Stimulated activated CD4-positive, alpha-beta T cell treated with anti-CD3 and anti-CD28 coated beads, Interleukin-1b, Interleukin-23, amount 100 ng/mL, for 48 hours (primary cell): ENCODE measurements around the gene TBCC.
A peak's percentile ranks its signal among the peaks of the same experiment; 100 is the strongest.
"Not testable (repeated sequence)": the region's sequence is repeated elsewhere in the genome, so short reads cannot be mapped to it uniquely, and the experiment has no call there.

Experiments
- DNase-seq: peaks from one replicate; pipeline ENCODE4 v3.0.0-alpha.2; 2020

Gene TBCC

DNA sequence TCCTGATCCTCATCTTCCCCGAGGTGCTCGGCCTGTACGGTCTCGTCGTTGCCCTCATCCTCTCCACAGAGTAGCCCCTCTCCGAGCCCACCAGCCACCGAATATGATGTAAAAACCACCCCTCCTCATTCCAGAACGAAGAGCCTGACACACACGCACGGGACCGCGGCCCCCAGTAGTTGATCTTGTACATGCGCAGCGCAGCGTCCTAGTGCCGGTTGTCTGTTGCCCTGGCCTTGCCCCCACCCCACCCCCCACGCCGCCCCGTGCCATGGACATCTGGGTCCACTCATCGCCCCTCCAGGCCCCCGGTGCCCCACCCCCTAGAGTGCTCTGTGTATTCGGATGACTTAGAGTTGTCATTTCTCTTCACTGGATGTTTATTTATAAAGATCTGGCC, 18.3 kb downstream of the TBCC start:
- DNase-seq, result no peak

DNA sequence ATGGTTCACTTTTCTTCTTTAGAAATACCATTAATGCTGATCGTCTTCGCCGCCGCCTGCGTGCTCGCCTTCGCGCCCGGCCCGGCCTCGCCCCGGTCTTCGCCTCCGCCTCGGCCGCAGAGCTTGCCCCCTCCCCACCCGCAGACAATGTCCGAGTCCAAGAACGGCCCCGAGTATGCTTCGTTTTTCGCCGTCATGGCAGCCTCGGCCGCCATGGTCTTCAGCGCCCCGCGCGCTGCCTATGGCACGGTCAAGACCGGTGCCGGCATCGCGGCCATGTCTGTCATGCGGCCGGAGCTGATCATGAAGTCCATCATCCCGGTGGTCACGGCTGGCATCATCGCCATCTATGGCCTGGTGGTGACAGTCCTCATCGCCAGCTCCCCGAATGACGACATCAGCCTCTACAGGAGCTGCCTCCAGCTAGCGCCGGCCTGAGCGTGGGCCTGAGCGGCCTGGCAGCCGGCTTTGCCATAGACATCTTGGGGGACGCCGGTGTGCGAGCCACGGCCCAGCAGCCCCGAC, 18.8 kb downstream of the TBCC start:
- DNase-seq, result no peak

DNA sequence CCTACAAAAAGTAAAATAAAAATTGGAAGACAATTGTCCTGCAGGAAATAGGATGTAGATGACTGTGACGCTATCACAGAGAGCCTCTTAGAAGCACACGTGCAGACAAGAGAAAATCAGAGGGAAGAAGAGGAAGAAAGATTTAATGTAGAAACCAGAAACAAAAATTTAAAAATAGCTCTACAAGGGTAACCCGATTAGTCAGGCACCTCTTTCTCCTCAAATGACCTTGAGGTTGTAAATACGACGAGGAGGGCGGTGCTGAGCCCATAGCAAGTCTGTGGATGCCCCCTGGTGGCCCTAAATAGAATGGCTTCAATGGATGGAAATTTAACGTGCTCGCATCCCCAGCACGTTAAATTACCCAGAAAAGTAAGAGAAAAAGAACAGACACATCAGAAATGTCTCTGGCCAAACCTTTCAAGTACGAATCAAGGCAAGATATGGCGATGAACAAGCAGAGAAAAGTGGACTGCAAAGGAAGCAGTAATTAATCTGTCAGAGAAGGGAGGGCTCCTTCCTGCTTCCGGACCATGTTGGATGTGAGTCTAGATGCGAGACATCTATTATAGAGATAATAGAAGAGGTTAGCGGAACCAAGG, 19.3 kb downstream of the TBCC start:
- peak; percentile 76 for DNase-seq

DNA sequence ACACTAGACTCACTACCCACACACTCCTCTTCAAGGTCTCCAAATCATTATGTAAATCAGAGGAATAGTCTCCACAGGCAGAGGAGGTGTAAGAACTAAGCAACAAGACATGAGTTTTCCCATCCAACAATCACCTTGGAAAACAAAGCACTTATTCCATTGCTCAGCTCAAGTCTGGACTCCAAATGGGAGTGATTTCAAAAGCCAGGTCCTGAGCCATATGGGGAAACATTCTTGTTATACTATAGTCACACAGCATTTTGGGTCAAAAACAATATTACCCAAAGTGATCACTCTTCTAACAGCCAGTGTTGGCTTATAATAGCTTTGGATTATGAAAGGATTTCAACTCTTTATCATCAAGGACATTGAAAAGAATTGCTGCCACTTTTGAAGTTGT, 19.9 kb downstream of the TBCC start:
- no peak for DNase-seq

DNA sequence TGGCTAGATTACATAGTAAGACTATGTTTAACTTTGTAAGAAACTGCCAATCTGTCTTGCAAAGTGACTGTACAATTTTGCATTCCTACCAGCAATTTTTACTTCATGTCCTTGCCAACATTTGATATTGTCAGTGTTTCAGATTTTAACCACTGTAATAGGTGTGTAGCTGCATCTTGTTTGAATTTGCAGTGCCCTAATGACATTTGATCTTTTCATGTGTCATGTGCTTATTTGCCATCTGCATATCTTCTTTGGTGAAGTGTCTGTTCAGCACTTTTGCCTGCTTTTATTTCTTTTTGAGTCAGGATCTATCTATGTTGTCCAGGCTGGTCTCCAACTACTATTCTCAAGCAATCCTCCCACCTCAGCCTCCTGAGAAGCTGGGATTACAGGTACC, 21.1 kb downstream of the TBCC start:
- no peak for DNase-seq

DNA sequence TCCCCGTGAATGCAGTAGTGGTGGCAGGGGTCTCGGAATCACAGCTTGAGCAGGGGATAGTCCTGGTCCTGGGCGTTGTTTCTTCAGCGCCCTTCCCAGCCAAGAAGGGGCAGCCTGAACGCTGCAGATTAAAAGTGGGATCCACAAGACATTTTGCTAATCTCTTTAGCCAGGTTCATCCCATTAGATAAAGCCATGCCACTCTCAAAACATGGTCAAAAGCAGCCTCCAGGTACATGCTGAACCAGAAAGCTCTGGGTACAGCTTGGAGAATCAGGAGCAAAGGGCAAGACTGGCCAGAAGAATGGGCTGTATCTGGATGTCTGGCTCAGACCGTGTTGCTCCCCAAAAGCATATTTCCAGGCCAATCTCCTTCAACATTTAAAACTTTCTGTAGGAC, 23.4 kb downstream of the TBCC start, which contains the start of gene PRPH2:
Gene PRPH2, minus strand, starts transcription at position 101 of the 400 bp plus-strand sequence. CDS start 263 bp downstream, outside the sequence.
- no peak for DNase-seq

DNA sequence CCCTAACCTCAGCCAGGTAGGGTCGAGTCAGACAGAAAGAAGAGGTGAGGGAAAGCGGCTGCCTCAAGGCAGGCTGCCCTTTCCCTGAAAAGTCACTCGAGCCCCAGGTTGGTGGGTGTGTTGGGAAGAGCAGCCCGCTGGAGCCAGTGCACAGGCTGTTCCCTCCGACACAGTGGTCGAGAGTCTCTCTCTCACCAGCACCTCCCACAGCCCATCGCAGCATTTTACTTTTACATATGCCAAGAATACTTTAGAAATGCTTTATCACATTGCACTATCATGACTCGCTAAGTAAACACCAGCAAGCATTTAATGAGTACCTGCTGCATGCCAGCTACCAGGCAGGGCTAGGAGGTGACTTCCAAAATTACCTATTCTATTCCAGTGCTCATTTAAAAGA, 25.2 kb downstream of the TBCC start:
- DNase-seq, result no peak

DNA sequence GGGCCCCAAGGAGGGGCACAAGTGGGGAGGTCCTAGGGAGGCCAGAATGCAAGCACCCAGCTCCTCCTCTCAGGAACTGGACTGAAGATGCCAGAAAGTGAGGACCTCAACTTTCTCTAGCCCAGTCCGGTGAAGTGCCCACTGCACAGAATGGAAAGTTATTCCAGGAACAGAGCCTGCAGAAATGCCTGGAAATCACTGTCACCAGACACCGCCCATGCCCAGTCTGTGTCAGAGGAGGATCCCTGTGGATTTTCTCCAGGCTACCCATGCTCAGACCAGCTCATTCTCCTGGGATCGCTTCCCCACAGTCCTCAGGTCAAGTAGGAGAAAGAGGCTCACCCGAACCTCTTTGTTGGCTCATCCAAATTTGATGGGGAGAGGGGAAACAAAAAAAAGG, 30.0 kb downstream of the TBCC start:
- no peak for DNase-seq

DNA sequence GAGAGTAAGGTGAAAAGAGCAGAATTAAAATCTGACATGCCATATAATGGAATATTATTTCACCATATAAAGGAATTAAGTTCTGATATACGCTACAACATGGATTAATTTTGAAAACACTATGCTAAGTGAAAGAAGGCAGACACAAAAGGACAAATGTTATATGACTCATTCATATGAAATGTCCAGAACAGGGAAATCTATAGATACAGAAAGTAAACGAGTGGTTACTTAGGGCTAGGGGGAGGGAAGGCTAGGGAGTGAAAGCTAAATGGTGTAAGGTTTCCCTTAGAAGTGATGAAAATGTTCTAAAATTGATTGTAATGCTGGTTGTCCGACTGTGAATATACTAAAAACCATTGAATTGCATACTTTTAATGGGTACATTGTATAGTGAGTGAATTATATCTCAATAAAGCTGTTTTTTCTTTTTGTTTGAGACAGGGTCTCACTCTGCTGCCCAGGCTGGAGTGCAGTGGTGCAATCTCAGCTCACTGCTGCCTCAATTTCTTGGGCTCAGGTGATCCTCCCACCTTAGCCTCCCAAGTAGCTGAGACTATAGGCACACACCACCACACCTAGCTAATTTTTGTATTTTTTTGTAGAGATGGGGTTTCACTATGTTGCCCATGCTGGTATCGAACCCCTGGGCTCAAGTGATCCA, 31.7 kb downstream of the TBCC start:
- no peak for DNase-seq

DNA sequence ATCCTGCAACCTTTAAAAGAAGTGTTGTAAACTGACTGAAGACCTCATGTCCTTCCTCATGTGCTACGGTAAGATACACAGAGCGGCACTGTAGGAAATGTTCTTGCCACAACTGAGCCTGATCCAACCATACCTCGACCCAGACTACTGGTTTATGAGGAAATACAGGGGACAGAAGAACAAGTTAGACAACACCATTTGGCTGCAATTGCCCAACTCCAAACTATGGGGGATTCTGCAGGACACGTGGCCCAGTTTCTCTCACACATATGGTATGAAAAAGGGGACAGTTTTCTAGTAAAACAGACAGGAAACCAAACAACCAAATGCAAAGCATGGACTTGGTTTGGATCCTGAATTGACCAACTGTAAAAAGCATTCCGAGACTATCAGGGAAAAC, 34.0 kb downstream of the TBCC start:
- DNase-seq, result no peak

DNA sequence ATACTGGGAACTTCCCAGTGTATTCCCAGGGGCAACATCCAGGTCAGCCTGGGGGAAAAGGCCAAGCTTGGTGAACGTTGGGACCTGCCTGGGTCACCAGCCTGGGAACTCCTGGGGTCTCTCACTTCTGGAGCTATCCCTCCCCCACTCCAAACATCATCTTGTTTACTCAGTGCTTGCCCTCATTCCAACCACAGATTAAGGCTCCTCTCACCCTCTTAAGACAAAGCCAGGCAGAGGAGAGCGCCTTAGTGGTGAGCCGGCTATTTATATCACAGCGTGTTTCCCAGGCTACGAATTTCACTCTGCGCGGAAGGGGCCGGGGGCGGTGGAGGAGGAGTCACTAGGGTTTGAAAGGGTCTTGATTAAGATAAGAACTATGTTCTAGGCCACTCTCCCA, 35.6 kb downstream of the TBCC start:
- DNase-seq, result no peak

DNA sequence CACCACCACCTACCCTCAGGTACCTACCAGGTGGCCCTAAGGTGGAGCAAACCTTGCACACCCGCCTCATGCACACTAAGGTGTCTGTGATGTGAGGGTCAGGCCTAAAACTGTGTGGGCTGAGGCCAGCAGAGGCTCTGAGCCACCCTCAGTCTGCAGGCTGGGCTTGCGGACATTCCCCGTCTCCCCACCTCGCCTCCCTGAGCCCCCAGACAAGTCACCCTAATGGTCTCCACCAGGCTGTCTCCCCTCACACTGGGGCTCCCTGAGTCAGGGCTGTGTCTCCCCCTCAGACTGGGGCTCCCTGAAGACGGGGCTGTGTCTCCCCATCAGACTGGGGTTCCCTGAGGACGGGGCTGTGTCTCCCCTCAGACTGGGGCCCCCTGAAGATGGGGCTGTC, 36.0 kb downstream of the TBCC start:
- no peak for DNase-seq

DNA sequence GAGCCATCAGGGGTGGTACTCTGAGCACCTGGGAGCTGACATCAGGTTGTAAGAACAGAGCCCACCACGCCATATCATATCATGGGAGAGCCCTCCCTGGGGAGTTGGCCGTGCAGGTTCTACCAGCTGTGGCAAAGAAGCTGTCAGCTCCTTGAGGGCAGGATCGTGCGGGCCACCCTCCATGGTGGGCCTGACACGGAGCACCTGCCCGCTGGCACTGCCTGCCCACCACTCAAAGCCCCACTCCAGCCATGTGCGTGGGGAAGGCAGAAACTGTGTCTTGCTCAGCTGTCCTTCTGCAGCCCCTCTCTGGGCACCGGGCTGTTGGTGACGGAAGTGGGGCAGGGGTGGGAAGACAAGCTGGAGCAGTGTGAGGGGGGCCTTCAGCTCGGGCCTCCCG, 37.8 kb downstream of the TBCC start:
- DNase-seq, result no peak

DNA sequence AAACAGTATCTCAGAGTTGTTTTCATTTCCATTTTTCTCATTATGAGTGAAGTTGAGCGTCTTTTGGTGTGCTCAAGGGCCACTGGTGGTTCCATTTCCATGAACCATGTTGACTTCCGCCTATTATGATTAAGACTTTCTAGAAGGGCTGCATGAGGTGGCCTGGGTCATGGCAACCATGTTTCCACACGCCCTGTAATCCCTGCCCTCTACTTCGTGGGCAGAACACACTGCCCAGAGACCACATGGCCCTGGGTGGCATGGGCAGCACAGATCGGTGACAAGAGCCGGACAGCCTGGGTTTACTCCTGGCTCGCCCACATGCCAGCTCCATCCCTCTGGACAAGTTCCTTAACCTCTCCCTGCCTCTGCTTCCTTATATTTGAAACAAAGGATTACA, 38.3 kb downstream of the TBCC start:
- DNase-seq, result no peak

DNA sequence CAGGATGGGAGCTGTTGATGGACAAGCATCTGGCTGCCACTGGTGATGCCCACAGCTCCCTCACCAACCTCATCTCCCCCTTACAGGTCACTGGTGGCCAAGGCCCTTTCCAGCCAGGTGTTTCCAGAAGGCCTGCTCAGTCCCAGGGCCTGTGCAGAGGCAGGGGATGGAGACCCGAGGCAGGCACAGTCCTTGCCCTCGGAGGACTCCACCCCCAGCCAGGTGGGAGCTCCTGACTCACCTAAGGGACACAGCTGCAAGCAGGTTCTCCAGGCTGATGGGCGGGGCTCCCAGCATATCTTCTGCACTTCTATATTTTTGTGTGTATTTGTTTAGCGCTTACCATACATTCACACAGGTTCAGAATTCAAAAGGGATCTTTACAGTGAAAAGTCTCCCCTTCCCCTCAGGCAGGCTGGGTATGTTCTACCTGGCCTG, 40.9 kb downstream of the TBCC start:
- DNase-seq, result no peak

DNA sequence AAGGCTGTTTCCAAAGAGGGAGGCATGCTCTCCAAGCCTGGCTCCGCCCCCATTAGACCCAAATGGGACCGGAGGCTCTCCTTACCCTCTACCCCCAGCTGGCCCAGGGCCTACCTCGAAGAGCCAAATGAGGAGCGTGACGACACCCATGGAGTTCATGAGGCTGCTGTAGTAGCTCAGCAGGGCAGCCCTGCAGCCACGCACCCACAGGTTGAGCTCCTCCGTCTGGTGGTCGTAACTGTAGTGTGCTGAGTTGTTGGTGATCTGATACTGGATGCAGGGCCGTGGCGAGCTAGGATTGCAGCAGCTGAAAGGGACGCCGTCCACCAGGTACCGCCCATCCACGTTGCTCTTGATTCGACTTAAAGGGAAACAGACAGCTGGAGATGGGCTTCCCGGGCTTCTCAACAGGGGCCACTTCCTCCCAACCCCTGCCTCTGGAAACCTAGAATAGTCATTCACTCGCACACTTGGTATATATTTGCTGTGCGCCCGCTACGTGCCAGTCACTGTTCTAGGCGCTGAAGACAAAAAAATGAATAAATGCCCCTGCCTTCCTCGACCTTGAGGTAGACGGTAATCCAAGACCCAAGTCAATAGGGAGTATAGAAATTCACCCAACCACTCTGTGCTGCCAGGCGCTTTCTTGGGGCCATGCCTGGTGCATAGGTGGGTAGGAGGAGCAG, 41.5 kb downstream of the TBCC start:
- DNase-seq, result no peak

DNA sequence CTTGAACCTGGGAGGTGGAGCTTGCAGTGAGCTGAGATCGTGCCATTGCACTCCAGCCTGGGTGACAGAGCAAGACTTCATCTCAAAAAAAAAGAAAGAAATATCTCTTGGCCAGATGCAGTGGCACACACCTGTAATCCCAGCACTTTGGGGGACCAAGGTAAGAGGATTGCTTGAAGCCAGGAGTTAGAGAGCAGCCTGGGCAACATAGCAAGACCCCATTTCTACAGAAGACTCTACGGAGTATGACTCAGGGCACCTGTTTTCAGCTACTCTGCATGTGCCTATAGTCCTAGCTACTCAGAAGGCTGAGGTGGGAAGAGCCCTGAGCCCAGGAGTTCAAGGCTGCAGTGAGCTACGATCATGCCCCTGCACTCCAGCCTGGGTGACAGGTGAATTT, 43.1 kb downstream of the TBCC start:
- not testable (repeated sequence) for DNase-seq

DNA sequence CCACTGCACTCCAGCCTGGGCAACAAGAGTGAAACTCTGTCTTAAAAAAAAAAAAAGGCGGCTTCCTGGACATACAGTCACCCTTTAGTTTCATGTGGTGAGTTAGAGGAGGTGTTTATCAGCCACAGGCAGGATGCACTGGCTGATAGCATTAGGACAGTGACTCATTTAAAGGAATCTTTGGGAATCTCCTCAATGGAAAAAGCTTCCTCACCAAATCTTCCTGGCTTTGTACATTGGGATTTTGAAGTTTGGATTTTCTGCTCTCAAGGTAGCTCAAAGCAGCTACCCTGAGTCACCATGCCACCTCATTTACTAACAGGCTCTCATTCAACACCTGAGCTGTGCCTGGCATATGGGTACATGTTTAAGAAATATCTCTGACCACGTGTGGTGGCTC, 43.7 kb downstream of the TBCC start:
- DNase-seq, result no peak

DNA sequence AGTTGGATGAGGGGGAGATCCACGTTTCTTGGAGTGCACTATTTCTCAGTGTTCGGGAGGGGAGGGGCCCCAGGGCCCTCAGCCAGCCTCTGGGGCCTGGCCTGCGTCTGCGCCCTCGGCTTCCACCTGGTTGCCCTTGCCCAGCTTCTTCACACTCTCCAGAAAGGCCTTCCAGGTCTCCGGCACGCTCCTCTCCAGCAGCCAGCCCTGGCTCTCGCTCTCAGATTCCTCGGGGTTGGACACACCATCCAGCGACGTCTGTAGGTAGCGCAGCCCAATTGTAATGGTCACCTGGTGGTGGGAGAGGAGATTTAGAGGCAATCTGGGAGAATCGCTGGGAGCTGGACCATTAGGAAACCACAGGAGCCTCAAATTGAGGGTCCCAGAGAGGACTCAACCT, 47.7 kb downstream of the TBCC start:
- DNase-seq, result no peak

DNA sequence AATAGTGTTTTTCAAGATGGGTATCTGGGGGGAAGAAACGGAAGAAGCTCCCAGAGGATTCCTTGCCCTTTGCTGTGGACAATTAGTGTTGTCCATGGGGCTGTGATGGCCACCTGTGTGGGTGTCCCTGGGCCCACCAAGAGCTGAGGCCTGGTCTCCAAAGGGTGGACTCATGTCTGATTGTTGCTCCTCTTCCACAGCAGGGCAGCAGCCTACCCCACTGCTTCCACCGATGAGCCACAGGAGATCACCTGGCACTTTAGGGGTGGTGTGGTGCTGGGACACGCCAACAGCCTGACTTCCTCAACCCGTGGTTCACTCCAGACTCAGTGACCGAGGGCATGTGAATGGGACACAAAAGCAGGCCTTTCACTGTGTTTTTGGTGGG, 48.6 kb downstream of the TBCC start:
- DNase-seq, result no peak

DNA sequence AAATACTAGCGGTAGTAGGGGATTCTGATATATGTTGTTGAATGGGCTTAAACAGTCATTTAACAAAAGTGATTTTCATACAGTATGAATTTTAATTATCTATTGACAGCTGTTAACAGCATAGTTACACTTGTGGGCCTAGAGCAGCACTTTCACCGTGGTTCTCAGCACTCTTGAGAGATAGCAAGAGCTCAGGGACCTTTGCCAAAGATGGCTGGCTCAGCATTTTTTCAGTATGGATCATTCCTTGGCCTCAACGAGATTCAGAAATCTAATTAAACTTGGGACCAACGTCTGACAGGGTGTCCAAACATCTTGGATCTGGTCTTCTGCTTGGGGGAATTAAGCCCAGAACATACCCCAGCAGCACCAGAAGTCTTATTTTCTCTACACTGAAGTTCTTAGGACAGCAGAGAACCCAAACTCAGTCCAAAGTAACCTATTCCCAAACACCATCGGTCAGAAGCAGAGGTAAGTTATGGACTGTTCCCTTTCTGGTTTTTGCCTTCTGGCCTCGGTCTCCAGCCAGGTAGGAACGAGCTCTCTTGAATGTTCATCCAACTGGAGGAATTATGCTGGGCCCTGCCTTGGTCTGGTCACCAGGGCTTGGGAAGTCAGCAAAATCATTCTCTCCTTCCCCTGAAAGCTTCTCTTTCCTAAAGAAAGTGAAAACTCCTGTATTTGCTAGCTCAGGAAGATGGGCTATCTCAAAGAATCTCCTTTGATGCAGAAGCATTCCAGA, 49.2 kb downstream of the TBCC start:
- no peak for DNase-seq

DNA sequence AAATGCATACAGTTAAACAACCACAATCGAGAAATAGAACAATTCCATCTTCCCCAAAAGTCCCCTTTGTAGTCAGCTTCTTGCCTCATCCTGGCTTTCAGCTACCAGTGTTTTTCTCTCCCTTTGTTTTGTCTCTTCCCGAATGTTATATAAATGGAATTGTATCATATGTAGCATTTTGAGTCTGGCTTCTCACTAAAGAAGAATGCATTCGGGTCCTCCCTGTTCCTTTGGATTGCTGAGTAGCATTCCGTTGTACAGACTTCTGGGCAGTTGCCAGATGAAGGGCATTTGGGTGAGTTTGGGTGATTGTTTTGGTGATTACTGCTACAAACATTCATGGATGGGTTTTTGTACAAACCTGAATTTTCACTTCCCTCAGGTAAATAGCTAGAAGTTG, 51.3 kb downstream of the TBCC start:
- no peak for DNase-seq
